Keratinocyte (primary cell): Measurements from ENCODE around the gene KLHDC7B. TPM values are rescaled to one million over a fixed set of nuclear protein-coding genes. Genes with fewer than 3 reads are reported as not detected.

Experiments
- DNase-seq: peaks from one replicate; pipeline ENCODE4 v3.0.0-alpha.2; 2011; ENCODE audit warnings: low read depth, missing footprints, low spot score
- FAIRE-seq: peaks from 2 replicates; lab custom pipeline; 2011; peaks lifted over from hg19 to GRCh38; lab: Jason Lieb, UNC
- H2AFZ ChIP-seq: 2 replicates; pipeline ENCODE4 v1.6.0; 2012; ENCODE audit warnings: low read length, control low read depth, inconsistent platforms; ENCODE audit not compliant: control insufficient read depth
- H3K27ac ChIP-seq: 2 replicates; pipeline ENCODE4 v1.5.1; 2011; ENCODE audit warnings: low read length; ENCODE audit not compliant: control insufficient read depth, insufficient read depth
- H3K27me3 ChIP-seq: 3 replicates; pipeline ENCODE4 v1.6.0; 2011; ENCODE audit warnings: low read length; ENCODE audit not compliant: control insufficient read depth, insufficient read depth; ENCODE audit errors: extremely low read depth
- H3K36me3 ChIP-seq, 2 experiments: 2 replicates in 1 of 2; 3 replicates in 1 of 2; pipeline ENCODE4 v1.5.1; 2011; ENCODE audit warnings: low read length in 2 of 2, mild to moderate bottlenecking in 1 of 2; ENCODE audit not compliant: control insufficient read depth in 2 of 2, insufficient read depth in 2 of 2; ENCODE audit errors: extremely low read depth in 1 of 2
- H3K4me1 ChIP-seq: 3 replicates; pipeline ENCODE4 v1.5.1; 2011; ENCODE audit warnings: low read length; ENCODE audit not compliant: control insufficient read depth, insufficient read depth; ENCODE audit errors: extremely low read depth
- H3K4me2 ChIP-seq: 3 replicates; pipeline ENCODE4 v1.6.0; 2011; ENCODE audit warnings: low read depth, low read length; ENCODE audit not compliant: control insufficient read depth, insufficient read depth; ENCODE audit errors: extremely low read depth
- H3K4me3 ChIP-seq, 3 experiments: fragments of 200-600 bp in 1 of 3; sonication (generic) in 1 of 3; 2 replicates in 2 of 3; 3 replicates in 1 of 3; pipeline ENCODE4 v1.5.1; 2011 to 2016; ENCODE audit warnings: low read length in 3 of 3, mild to moderate bottlenecking in 3 of 3, control low read depth in 2 of 3, inconsistent platforms in 1 of 3, low read depth in 1 of 3, mixed read lengths in 1 of 3, mixed run types in 1 of 3, moderate library complexity in 1 of 3; ENCODE audit not compliant: control insufficient read depth in 2 of 3, insufficient read depth in 2 of 3; ENCODE audit errors: extremely low read depth in 1 of 3
- H3K79me2 ChIP-seq: 2 replicates; pipeline ENCODE4 v1.6.0; 2012; ENCODE audit warnings: low read length; ENCODE audit not compliant: control insufficient read depth, insufficient read depth
- H3K9ac ChIP-seq: 3 replicates; pipeline ENCODE4 v1.6.0; 2011; ENCODE audit warnings: low read length; ENCODE audit not compliant: control insufficient read depth, insufficient read depth; ENCODE audit errors: extremely low read depth
- H3K9me1 ChIP-seq: 3 replicates; pipeline ENCODE4 v1.6.0; 2011; ENCODE audit warnings: low read length; ENCODE audit not compliant: control insufficient read depth, insufficient read depth; ENCODE audit errors: extremely low read depth
- H3K9me3 ChIP-seq: 2 replicates; pipeline ENCODE4 v1.5.1; 2012; ENCODE audit warnings: low read depth, low read length; ENCODE audit not compliant: control insufficient read depth
- H4K20me1 ChIP-seq: 3 replicates; pipeline ENCODE4 v1.6.0; 2011; ENCODE audit warnings: low read length; ENCODE audit not compliant: control insufficient read depth, insufficient read depth; ENCODE audit errors: extremely low read depth
- CTCF ChIP-seq, 3 experiments: IDR thresholded peaks in 1 of 3; conservative IDR thresholded peaks in 1 of 3; optimal IDR thresholded peaks in 1 of 3; 2 replicates in 2 of 3; 3 replicates in 1 of 3; pipeline versions ENCODE3 to v1.5.1; 2011; ENCODE audit warnings: low read length in 3 of 3, mild to moderate bottlenecking in 3 of 3, moderate library complexity in 2 of 3, control low read depth in 1 of 3, inconsistent platforms in 1 of 3; ENCODE audit not compliant: insufficient read depth in 2 of 3; ENCODE audit errors: extremely low read depth in 1 of 3
- EZH2 ChIP-seq: IDR thresholded peaks from one replicate; pipeline ENCODE4 v1.6.1; 2012; ENCODE audit warnings: inconsistent platforms, mild to moderate bottlenecking, low read length, moderate library complexity
- dilution Hi-C: fragments of 300-500 bp; cut with MboI; formaldehyde crosslinking; loops from one replicate; pipeline ENCODE4 v1.7.0; 2020; ENCODE audit warnings: low sequenced_read_pairs; ENCODE audit not compliant: extremely low pct_ligation_motif_present
- polyA plus RNA-seq, 5 experiments: library from polyadenylated mRNA; depleted of rRNA in 3 of 5; stranded (reverse) in 3 of 5; stranded (forward) in 1 of 5; unstranded in 1 of 5; fragments of >200 nt; gene quantifications; 1 replicate in 1 of 5; 2 replicates in 3 of 5; 3 replicates in 1 of 5; pipeline versions ENCODE4 v1.2.1 to v1.2.3, GENCODE V29; 2011 to 2012; ENCODE audit warnings: missing spikeins in 2 of 5, low read depth in 1 of 5, low replicate concordance in 1 of 5

The KLHDC7B gene
- polyA plus RNA-seq, 1 donor (not counting 4 experiments of a cell fraction or from before 2014, with no cell fraction given): 0.01 TPM

DNA sequence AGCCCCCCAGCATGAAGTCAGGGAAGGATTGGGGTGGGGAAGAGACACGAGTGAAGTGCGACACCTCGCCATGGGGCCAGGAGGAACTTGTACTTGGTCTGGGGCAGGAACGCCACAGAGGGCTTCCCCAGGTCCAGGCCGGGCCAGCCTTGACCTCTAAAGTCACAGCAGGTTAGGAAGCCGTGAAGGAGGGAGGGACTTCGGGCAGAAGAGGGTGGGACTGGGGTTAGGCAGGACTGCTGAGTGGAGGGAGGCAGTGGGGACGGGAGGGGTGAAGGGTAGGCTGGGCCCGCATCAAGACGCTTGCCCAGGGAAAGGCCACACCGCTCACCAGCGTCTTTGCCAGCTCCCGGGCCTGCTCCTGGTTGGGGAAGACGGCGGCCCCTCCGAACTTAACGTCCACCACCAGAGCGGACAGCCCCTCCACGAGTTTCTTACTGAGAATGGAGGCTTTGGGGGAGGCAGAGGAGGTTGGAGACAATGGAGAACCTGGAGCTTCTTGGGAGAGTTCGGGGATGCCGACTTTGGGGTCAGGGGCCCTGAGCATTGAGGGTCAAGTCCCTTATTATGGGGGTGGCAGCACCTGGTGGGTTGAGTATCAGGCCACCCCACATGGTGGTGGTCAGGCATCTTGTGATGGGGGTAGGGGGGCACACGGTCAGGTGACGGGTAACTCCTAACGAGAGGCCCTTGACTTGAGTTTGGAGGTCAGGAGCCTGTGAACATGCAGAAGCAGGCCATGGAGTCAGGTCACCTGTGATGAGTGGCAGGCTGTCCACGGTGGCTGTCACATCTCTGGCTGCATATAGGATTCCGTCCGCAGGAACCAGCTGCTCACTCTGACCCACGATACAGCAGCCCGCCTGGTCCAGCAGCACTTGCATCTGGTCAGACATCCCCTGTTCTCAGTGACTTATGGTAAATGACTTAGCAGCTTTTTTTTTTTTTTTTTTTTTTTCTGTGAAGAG, 18.6 kb upstream of the KLHDC7B start:
- H3K9ac ChIP-seq: peak overlapping the region; percentile 85
- peaks cover 11% of the 10 kb centered on the region for H3K27me3 ChIP-seq
- H3K36me3 ChIP-seq: peaks cover 12 to 19% of the 10 kb centered on the region in 2 experiments
- H3K4me1 ChIP-seq: peaks cover 21% of the 10 kb centered on the region
- peak overlapping the region; percentile 69 for H3K4me2 ChIP-seq
- FAIRE-seq (no peak), DNase-seq (no peak)
- peak overlapping the region; percentile 70 for H3K27ac ChIP-seq
- dilution Hi-C loops: no loop called here
- TF ChIP-seq EZH2: no peak
- TF ChIP-seq CTCF (optimal IDR thresholded peaks at IDR 0.05 in 1 of 3, IDR thresholded peaks at IDR 0.05 in 1 of 3, conservative IDR thresholded peaks at IDR 0.05 in 1 of 3; ENCODE audit: extremely low read depth in 1 of 3, insufficient read depth in 2 of 3, low read length in 3 of 3): no peak
- peak overlapping the region; percentile 72 to 81 (median 79) for H3K4me3 ChIP-seq
- H3K9me3 ChIP-seq: no peaks in the 10 kb centered on the region
- H3K9me1 ChIP-seq: no peaks in the 10 kb centered on the region
- no peaks in the 10 kb centered on the region for H4K20me1 ChIP-seq
- peaks cover 24% of the 10 kb centered on the region for H3K79me2 ChIP-seq
- H2AFZ ChIP-seq: peak overlapping the region; percentile 3

GRCh38 chr22:50527921-50528681, 17.6 kb upstream of the KLHDC7B start:
- DNase-seq: no peak
- Histone ChIP-seq H3K4me3 (no peak overlapping the region), H3K36me3 (peaks cover 7 to 11% of the 10 kb centered on the region in 2 experiments), H3K9ac (no peak overlapping the region), H3K9me1 (no peaks in the 10 kb centered on the region), H2AFZ (no peak overlapping the region), H3K4me1 (peaks cover 21% of the 10 kb centered on the region), H4K20me1 (no peaks in the 10 kb centered on the region), H3K9me3 (no peaks in the 10 kb centered on the region), H3K27ac (no peak overlapping the region), H3K4me2 (no peak overlapping the region), H3K27me3 (peaks cover 11% of the 10 kb centered on the region), H3K79me2 (peaks cover 19% of the 10 kb centered on the region)
- no peak for FAIRE-seq
- no peak for TF ChIP-seq EZH2
- no peak for TF ChIP-seq CTCF (optimal IDR thresholded peaks at IDR 0.05 in 1 of 3, IDR thresholded peaks at IDR 0.05 in 1 of 3, conservative IDR thresholded peaks at IDR 0.05 in 1 of 3; ENCODE audit: extremely low read depth in 1 of 3, insufficient read depth in 2 of 3, low read length in 3 of 3)
- dilution Hi-C loops: no loop called here
